Right lung (tissue), 10 donors: ENCODE measurements around the gene CAPN11. TPM values are rescaled to one million over a fixed set of nuclear protein-coding genes. Genes with fewer than 3 reads are reported as not detected.

Source experiments
- DNase-seq, 2 donors: peaks; one replicate each; pipeline ENCODE4 v3.0.0-alpha.2; 2013
- long read RNA-seq, 8 donors: transcript quantifications; one replicate each; lab custom pipeline, GENCODE V29; 2026
- polyA plus RNA-seq, 5 donors: library from polyadenylated mRNA; unstranded; fragments of 120-200 nt; gene quantifications; one replicate each; pipeline versions ENCODE4 v1.2.1 to v1.2.3, GENCODE V29; 2013; ENCODE audit warnings: inconsistent platforms in 1 of 5, low replicate concordance in 1 of 5; ENCODE audit not compliant: insufficient read length in 5 of 5, insufficient read depth in 1 of 5

Gene CAPN11
- under 1 TPM; 0.06 to 0.26 (median 0.12) TPM for polyA plus RNA-seq
- long read RNA-seq, donor 1 = 0 reads
- long read RNA-seq, donor 2 = 0 reads
- long read RNA-seq, donor 3 = 0 reads
- long read RNA-seq, donor 4 = 0 reads
- long read RNA-seq, donor 5 = 0 reads
- long read RNA-seq, donor 6 = 0 reads
- long read RNA-seq, donor 7 = 0 reads
- long read RNA-seq, donor 8 = 0 reads

DNA sequence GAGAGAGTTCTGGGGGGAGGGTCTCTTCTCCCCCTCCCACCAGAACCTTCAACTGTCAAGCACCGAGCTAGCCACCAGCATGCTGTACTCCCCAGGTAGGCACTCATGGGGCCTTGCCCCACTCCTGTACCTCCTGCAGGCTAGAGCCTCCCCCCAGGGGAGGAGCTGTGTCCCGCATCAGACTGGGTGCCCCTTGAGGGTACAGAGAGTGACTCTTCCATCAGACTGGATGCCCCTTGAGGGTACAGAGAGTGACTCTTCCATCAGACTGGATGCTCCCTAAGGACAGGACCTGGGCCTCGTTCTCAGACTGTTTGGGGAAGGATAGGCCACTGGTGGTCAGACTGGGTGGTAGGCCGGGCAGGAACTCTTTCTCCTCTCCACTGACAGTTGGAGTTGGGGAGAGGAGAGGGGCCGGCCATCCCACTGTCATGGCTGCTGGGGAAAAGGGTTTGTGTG is at the start of gene CAPN11:
TSS of gene CAPN11 (plus strand) at position 51 of the 459 bp plus-strand sequence. CDS start at position 80, 29 bp downstream.
- DNase-seq = no peak

DNA sequence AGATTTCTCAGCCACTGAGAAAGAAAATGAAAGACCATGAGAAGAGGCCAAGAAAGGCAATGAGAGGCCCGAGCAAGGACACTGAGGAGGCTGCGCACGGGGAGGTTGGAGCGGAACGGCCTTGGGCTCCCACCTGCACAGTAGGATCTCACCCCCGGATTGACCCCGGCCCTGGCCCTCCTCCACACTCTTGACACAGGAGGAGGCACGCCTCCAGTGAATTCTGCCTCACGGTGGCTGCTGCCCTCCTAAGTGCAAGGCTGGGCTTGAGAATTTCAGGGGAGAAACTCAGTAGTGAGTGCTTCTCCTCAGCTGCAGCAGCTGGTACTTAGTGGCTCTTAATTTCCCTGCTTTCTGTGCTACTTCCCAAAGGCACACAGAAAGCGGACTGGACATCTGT is 49.4 kb upstream of the CAPN11 start:
- no peak for DNase-seq

DNA sequence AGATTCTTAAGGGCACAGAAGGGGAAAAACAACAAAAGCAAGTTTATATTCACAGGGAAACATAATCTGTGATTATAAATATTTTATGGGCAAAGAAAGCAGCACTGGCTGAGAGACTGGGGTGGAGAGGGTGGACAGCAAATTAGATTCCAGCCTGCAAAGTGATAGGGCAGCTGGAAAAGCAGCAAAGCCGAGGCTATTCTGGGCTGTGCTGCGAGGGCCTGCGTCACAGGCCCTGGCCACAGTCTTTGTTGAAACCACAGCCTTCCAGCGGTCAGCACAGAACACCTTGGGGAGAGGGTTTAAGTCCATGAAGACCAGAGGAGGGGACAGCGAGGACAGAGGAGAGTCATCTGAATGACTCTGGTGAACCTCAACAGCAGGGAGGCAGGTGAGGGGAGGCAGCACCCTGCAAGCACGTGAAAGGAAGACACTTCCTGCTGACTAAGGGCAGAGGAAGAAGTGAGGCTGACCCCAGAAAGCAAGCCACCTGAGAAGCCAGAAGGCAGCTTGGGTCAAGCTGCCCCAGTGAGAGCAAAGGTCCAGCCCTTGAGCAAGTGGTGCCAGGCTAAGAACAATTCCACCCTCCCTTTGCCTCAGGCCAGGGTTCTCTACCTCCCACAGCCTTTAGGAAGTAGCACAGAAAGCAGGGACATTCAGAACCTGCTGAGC is 48.5 kb upstream of the CAPN11 start:
- no peak for DNase-seq

DNA sequence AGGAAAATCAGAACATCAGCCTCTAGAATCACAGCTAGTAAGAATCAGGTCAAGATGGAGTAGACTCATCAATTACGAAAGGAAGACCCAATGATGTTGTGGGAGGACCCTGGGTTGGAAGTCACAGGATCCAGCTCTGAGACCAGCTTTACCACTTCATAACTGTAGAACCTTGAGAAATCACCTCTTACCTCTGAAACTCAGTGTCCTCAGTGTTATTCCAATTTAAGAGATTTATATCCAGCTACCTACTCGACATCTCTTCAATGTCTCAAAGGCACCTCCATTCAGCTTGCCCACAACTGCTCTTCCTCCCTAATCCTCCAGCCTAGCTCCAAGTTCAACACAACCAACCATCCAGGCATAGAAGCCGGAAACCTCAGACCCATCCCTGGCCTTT is 47.7 kb upstream of the CAPN11 start:
- no peak for DNase-seq

DNA sequence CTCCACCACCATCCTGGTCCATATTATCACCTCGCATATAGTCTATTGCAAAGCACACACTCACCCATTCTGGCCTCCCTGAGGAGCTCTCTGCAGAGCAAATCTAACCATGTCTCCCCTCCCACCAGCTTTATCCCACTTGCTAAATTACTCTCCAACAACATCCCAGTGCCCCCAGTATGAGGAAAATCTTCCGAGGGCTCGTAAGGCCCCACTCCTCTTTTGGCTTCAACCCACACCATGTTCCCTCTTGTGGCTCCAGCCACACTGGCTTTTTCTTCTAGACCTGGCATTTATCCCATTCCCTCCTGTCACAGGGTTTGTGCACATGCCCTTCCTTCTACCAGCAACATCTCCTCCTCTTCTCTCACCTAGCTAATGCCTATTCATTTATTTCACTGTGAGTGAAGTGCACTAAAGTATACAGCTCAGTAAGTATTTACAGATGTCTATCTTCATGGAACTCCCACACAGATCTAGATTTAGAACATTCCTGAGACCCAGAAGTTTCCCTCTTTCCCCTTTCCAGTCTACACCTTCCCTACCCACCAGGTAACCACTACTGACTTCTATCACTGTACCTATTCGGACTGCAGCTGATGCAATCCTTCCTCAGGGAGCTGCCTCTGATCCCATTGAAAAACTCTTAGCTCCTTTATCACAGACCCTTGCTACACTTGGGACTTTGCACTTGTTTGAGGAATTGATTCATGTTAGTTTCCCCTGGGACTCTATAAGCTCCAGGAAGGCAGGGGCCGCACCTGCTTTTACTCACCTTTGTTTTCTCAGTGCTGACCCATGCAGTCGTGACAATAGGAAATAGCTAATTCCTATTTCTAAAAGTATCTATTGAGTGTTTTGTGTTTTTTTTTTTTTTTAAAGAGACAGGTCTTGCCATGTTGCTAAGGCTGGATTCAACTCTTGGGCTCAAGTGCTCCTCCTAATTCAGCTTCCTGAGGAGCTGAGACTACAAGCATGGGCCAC is 46.9 kb upstream of the CAPN11 start:
- DNase-seq = no peak

DNA sequence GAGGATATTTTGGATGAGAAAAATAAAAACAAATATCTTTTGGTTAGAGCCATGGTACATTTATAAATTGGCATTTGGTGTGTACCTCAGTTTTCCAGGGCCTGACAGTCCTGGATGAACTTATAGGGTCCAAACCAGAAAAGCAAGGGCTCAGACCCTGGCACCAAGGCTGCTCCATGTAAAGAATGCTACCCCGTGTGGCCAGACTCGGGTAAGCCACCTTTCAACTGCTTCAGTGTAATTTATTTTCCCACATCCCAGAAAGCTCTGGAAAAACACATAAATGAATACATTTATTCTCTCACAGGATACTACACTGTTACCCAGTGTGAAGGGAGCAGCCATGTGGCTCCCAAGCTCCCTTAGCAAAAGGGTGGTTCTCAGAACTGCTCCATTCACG is 45.2 kb upstream of the CAPN11 start:
- DNase-seq = no peak

DNA sequence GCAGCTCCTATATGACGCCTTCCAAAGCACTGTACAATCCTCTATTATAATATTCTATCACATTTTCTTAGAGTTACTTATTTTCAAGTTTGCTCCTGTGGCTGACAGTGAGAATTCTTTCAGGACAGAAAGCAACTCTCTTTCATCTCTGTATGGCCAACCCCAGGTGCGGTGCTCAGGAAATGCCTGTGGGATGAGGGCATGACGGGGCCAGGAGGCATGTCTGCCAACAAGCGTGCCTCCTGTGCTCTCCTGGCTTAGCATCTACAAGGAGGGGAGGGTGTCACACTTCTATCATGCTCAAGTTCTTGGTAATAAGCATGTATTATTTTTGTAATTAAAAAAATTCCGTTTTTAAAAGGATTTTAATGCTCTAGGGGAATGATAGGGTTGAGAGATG is 42.8 kb upstream of the CAPN11 start:
- DNase-seq = no peak

DNA sequence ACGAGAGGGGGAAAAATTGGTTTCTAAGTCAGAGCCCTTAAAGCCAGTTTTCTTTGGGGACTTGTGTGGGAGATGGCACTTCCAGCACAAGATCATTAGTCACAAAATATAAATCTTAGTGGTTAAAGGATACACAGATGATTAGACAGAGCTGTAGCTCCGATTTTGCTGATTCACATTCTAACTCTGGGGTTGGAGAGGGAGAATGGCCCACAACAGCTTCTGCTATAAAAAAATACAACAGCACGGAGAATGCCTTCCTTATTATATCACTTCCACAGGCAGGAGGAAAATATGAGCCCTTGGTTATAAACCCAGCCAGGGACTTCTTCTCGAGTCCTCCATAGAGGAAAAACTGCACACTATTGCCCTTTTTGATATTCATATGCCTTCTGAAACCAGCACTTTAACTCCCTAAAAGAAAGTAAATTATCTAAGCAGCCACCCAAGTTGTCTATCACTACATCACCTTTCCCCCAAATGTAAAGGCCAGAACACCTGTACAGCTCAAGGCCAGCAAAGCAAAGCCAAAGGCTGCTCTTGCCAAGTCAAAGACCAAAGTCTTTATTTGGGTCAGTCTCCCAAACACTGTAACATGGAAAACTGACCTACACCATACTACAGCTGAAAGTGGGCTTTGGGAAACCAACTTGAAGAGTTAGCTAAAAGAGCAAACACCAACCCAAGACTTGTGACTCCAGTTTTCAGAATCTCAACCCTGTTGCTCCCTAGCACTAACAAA is 41.8 kb upstream of the CAPN11 start:
- no peak for DNase-seq

DNA sequence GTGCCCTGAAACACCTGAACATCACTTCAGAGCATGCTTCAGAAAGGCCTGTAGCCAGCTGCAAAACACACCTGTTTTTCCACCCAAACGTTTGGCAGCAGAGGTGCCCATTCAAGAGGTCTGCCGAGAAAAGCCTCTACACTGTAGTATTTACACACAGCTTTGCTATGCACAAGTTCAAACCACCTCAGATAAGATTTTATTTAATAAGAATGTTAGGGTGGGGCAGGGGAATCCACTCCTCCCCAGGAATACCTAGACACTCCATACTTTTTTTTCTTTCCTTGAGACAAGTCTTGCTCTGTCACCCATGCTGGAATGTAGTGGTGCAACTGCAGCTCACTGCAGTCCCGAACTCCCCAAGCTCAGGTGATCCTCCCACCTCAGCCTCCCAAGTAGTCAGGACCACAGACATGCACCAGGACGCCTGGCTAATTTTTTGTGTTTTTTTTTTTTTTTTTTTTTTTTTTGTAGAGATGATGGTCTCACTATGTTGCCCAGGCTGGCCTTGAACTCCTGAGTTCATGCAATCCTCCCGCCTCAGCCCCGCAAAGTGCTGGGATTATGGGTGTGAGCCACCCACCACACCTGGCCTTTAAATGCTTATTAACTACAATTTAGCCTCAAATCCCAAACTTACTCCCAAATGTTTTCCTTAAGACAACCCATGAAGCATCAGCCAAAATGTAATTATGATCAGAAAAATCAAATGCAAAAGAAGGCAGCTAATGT is 41.1 kb upstream of the CAPN11 start:
- DNase-seq = no peak

DNA sequence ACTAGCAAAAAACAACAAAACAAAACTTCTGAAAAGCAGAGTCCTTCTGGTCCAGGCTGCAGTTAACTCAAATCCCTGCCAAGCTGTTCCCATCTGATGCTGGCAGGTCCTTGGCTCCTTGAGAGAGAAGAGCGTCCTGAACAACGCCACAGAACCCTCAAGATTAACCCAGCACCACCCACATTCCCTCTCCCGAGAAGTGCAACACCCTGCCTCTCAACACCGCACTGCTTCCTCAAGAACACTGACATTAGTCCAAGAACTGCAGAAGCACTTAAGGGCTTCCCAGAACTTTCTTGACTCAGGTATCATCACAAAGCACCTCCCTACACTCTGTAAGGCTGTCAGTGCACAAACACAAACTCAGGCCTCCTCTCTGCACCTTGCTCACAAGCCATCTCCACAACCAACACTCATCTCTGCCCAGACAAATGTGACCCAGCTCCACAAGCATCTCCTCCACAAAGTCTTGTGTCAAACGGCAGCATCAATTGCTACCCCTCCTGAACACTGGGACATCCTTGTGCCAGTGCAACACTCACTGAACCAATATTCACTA is 38.8 kb upstream of the CAPN11 start:
- DNase-seq = no peak

DNA sequence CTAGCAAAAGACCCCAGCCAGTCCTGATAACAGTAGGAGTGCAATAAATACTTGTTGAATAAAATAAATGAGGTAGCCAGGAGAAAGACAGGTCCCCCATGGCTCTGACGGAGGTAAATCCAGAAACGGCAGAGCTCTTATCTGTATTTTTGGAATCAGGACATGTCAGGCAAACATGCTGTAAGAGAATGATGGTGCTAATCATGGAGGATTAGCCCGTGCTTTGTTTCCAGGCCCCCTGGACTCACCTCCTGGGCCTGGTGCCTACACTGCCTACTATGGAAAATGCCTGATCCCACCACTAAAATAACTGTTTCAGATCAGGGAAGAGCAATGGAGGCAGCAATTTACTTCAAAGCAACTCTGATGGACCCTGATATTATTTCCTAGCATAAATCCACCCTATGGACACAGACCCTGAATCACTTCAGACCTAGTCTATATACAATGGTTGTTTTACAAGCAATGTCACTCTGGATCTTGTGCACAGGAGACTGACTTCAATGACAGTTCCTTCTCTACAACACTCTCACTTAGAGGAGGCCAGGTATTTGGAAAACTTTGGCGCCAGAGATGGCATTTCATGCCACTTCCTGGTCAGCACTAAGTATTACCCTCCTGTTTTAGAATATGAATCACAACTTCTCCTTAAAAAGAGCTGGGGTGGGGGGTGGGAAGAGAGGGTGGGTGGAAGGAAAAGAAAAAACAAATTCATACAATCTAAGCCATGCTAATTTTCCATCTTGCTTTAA is 37.8 kb upstream of the CAPN11 start:
- no peak for DNase-seq

DNA sequence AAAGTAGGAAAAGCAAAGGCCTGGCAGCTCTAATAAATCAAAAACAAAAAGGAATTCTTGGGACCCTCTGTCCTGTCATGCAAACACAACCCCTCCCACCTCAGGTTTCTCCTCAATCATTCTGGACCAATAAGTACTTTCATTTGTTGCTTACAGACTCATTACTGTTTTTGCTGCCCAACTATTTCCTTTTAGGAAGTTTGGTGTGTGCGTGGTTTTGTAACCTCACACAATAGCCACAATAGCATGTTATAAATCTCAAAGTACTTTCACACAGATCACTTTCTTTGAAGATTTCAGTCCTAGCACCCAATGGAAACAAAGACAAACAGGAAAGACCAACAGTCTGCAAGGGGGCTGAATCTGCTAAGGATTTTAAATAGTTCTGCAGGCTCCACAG is 35.8 kb upstream of the CAPN11 start:
- DNase-seq = no peak

DNA sequence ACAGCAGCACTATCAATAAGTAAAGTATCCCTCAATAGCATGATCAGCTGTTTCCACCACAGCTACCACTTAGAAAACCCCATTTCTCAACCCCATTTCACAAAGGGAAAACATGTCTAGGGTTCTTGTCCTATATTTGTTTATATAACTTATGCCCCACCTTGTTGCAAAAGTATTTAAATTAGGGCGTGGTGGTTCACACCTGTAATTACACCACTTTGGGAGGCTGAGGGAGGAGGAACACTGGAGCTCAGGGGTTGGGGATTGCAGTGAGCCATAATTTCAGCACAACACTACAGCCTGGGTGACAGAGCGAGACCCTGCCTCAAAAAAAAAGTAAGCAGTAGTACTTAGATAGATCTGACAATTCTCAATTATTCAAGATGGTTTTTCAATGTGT is 35.1 kb upstream of the CAPN11 start:
- DNase-seq = no peak

DNA sequence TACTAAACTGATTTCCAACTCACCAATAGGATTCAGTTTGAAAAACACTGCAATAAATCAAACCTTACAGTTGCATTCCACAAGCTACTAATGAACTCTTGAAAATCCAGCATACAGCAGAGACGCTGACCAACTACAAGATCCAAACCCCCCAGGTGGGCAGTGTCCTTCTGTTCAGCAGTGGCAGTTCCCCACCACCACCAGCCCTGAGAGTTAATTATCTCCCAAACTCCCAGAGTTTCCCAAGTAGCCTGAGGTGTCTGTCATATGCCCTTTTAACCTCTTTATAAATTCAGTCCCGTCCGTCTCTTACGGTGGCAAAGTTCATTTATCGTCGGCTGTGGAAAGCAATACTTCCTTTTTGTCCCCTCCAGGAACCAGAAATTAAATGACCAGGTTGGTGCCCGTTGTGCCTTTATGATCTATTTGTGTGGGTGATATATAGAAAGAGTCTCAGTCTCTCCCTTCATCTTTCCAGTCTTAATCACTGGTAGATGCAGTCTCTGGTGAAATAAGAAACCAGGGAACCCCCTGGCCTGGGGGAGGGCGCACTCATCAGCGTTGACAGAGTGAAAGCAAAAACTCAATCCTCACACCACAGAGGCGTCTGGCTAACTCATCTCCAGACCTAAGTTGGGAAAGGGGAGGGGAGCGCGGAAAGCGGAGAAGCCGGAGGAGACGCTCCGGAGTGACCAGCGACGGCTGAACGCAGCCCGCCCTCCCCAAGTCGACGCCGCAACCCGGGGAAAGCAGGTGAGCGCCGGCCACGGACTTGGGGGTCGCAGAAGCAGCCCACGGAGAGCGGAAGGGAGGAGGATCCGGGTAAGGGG is 32.1 kb upstream of the CAPN11 start:
- no peak for DNase-seq

DNA sequence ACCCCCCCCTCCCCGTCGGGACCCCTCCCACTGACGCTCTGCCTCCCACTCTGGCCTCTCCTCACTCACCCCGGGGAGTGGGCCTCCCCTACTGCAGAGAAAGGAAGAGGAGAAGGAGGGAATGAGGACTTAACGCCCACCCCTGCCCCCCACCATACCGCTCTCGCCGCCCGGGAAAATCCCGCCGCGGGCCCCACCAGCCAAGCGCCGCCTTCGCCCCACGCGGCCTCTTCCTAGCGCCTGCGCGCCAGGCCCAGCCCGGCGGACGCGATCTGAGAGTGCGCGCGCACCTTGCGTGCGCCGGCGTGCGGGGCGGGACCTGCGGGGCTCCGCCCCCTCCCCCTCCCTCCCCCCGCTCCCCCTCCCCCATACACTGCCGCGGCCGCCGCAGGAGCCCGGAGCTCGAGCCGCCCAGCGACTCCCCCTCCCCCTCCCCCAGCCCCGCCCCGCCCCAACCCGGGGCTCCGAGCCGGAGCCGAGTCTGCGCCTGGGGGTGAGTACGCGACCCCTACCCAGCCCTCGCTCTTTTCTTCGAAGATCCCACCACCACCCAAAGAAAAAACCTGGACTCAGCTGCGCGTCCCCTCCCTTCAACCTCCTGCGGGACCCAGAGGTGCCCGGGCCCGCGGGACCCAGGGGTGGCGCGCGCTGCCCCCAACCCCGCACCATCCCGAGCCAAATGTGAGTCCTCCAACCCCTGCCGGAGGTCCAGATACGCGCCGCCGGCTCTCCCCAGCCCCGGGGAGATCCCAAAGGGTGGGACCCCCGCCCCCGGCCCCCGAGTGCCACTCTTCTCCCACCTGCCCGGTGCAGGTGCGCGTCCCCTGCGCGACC is 31.2 kb upstream of the CAPN11 start, which contains the start of the genes MRPL14 and TMEM63B:
TSS of gene MRPL14 (minus strand) at position 267 of the 834 bp plus-strand sequence. CDS start 10,841 bp downstream, outside the sequence.
TSS of gene TMEM63B (plus strand) at position 369 of the 834 bp plus-strand sequence. CDS start 7,031 bp downstream, outside the sequence.
- peak; percentile 91 for DNase-seq

DNA sequence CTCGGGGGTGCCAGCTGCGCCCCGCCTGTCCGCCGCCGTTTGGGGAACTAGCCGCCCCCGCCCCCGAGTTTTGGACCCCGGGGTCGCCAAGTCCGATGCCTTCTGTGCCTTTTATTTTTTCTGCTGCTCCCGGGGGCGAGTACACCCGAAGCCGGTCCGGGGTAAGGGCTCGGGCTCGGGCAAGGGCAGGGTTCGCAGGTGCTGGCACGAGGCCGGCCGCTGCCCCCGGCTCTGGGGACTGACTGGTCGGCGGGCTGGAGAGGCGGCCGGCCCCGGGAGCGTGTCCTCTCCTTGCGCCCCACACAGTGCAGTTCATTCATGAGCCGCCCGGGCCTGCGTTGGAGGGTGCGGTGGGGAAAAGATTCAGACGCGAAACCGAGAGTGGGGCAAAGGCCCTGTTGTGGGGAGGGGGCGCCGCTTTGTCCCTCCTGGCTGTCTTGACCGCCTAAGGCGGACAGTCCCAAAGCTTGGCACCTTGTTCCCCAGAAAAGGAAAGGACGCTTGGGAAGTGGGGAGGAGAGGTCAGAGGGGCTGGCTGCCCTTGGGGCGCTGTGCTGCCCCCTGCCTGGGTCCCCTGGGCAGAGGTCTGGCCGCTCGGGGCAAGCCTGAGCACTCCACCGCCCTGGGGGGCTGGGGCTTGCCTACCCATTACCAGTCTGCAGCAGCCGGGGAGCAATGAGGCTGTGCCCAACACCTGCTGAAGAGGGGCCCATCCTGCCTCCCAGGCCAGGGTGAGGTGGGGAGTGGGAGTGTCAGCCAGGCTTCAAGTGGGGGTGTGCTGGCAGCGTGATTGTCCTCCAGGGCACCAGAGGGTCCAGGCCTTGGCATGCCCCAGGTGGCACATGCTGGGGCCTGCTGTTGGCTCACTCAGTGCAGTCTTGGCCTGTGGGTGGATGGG is 30.4 kb upstream of the CAPN11 start:
- DNase-seq = no peak
